ENCODE measurements around the gene ULK4. TPM values are rescaled to one million over a fixed set of nuclear protein-coding genes. Genes with fewer than 3 reads are reported as not detected.

The ULK4 gene
- total and polyA plus RNA-seq, 2 of the 8 experiments (the other 6 are each of a cell fraction or from before 2014, with no cell fraction given) = 3.0 to 10.8 TPM

GRCh38 chr3:41880387-41880786 is 81.5 kb downstream of the ULK4 start:
- H3K9ac ChIP-seq (replicated peaks in 1 of 4; ENCODE audit: extremely low read depth in 1 of 4, low read depth in 3 of 4, low read length in 3 of 4) = no peak overlapping the region
- DNase-seq (ENCODE audit: low read depth in 1 of 2, low spot score in 2 of 2) = no peak
- no peak overlapping the region for H3K4me3 ChIP-seq (ENCODE audit: extremely low read depth in 1 of 4, insufficient read depth in 2 of 4, low read depth in 3 of 4, low read length in 4 of 4)
- no peak overlapping the region for H3K56ac ChIP-seq (replicated peaks; ENCODE audit: insufficient read length, low read depth, low read length)
- H2BK5ac ChIP-seq (ENCODE audit: low read depth, low read length) = no peak overlapping the region
- no peaks in the 10 kb centered on the region for H3K79me2 ChIP-seq (ENCODE audit: control insufficient read depth in 1 of 2, insufficient read depth in 2 of 2, low read length in 2 of 2)
- H2BK15ac ChIP-seq (ENCODE audit: low read length) = no peak overlapping the region
- FAIRE-seq = no peak
- H3K18ac ChIP-seq (ENCODE audit: extremely low read depth, low read length) = no peak overlapping the region
- no peak overlapping the region for H3K14ac ChIP-seq (ENCODE audit: insufficient read length)
- 93% methylated on average over 2 of the region's 2 CpGs; no CpG with 5 or more reads in 1 of the 2 experiments for WGBS, 2 experiments (ENCODE audit: extremely low coverage in 1 of 2, insufficient coverage in 1 of 2, insufficient read length in 1 of 2, insufficient replicate concordance in 2 of 2, low coverage in 1 of 2, low lambda C conversion rate in 2 of 2, missing lambda C conversion rate in 1 of 2)
- ChIA-PET POLR2A (ENCODE audit: partially characterized antibody) (no interaction called here), CTCF (ENCODE audit: partially characterized antibody) (interaction anchor here (0.7 to 4.7 kb wide), 10 partner anchors 12 to 1299 kb away, joined by 3 to 19 read pairs (median 4); no protein-coding TSS in a partner anchor)
- 0 out of 2 replicates have a peak overlapping the region, but pooled peaks have one; percentile 43 for H2BK20ac ChIP-seq (ENCODE audit: low read length)
- H4K8ac ChIP-seq (ENCODE audit: extremely low read depth, insufficient read depth, low read length) = no peak overlapping the region
- H2AK5ac ChIP-seq (ENCODE audit: low read depth, low read length) = no peak overlapping the region
- no peaks in the 10 kb centered on the region for H3K4me1 ChIP-seq (replicated peaks in 1 of 4; ENCODE audit: control insufficient read depth in 3 of 4, insufficient read depth in 4 of 4, low read length in 3 of 4)
- no peaks in the 10 kb centered on the region for H3K9me3 ChIP-seq (ENCODE audit: insufficient read depth in 2 of 2, low read depth in 1 of 2, low read length in 1 of 2)
- no peak overlapping the region for H3K27ac ChIP-seq (ENCODE audit: low read depth, low read length)
- H3K27me3 ChIP-seq (replicated peaks in 1 of 4; ENCODE audit: control insufficient read depth in 3 of 4, extremely low read depth in 1 of 4, insufficient read depth in 3 of 4, low read length in 3 of 4) = no peaks in the 10 kb centered on the region
- no peak overlapping the region for H2AFZ ChIP-seq (ENCODE audit: low read length)
- H3K23me2 ChIP-seq (ENCODE audit: low read depth, low read length) = no peaks in the 10 kb centered on the region
- no peak overlapping the region for H3K4ac ChIP-seq (replicated peaks; ENCODE audit: insufficient read length, low read depth, low read length)
- no peak overlapping the region for H4K5ac ChIP-seq (ENCODE audit: insufficient read length, low read depth, low read length)
- TF ChIP-seq SIN3A (conservative IDR thresholded peaks at IDR 0.05 in 1 of 2, IDR thresholded peaks at IDR 0.05 in 1 of 2; ENCODE audit: low read depth in 1 of 2, low read length in 2 of 2) (no peak), KDM1A (IDR thresholded peaks at IDR 0.05; ENCODE audit: borderline replicate concordance, low read length) (no peak), ASH2L (IDR thresholded peaks at IDR 0.05; ENCODE audit: low read length) (no peak), CEBPB (IDR thresholded peaks at IDR 0.05; ENCODE audit: low read depth, low read length) (no peak), TAF7 (optimal IDR thresholded peaks at IDR 0.05; ENCODE audit: borderline replicate concordance, low read depth, low read length) (no peak), MAX (IDR thresholded peaks at IDR 0.05) (no peak), POU5F1 (IDR thresholded peaks at IDR 0.05; ENCODE audit: low read depth, low read length) (no peak), BACH1 (IDR thresholded peaks at IDR 0.05; ENCODE audit: low read length) (no peak), SAP30 (IDR thresholded peaks at IDR 0.05; ENCODE audit: insufficient read depth, insufficient replicate concordance, low read length) (no peak), KDM5A (IDR thresholded peaks at IDR 0.05; ENCODE audit: low read length) (no peak), RFX5 (IDR thresholded peaks at IDR 0.05; ENCODE audit: borderline replicate concordance, low read depth, low read length) (no peak), EP300 (IDR thresholded peaks at IDR 0.05; ENCODE audit: borderline replicate concordance in 1 of 2, low read depth in 2 of 2, low read length in 2 of 2) (no peak), NRF1 (IDR thresholded peaks at IDR 0.05; ENCODE audit: low read depth, low read length) (no peak)
- H3K23ac ChIP-seq (ENCODE audit: insufficient read length) = no peak overlapping the region
- no peak overlapping the region for H2BK120ac ChIP-seq (replicated peaks; ENCODE audit: low read depth, low read length)
- no peak overlapping the region for H4K91ac ChIP-seq (replicated peaks; ENCODE audit: insufficient read length, low read length)
- H3K79me1 ChIP-seq (ENCODE audit: low read depth, low read length) = no peaks in the 10 kb centered on the region
- no peak overlapping the region for H2BK12ac ChIP-seq (ENCODE audit: low read depth, low read length)
- H4K20me1 ChIP-seq (replicated peaks in 1 of 2; ENCODE audit: control insufficient read depth in 1 of 2, insufficient read depth in 2 of 2, low read length in 2 of 2) = no peaks in the 10 kb centered on the region
- H3K4me2 ChIP-seq (ENCODE audit: insufficient read depth in 1 of 2, low read depth in 2 of 2, low read length in 2 of 2) = no peak overlapping the region
- 0 out of 8 replicates have a peak, but pooled peaks cover 0 to 2% (median 0%) of the 10 kb centered on the region in 4 experiments for H3K36me3 ChIP-seq (ENCODE audit: control insufficient read depth in 2 of 4, insufficient read depth in 4 of 4, low read length in 3 of 4)

Data from H1 (cell line).